Activated T-helper 9 cell treated with anti-CD3 and anti-CD28 coated beads, Interleukin-2, amount 50 U/mL, for 16 hours (primary cell): ENCODE results near the gene BAIAP2.
"Not testable (repeated sequence)": the region's sequence is repeated elsewhere in the genome, so short reads cannot be mapped to it uniquely, and the experiment has no call there.

Experiments
- DNase-seq: peaks from one replicate; pipeline ENCODE4 v3.0.0-alpha.2; 2020; ENCODE audit warnings: low read depth

The BAIAP2 gene

DNA sequence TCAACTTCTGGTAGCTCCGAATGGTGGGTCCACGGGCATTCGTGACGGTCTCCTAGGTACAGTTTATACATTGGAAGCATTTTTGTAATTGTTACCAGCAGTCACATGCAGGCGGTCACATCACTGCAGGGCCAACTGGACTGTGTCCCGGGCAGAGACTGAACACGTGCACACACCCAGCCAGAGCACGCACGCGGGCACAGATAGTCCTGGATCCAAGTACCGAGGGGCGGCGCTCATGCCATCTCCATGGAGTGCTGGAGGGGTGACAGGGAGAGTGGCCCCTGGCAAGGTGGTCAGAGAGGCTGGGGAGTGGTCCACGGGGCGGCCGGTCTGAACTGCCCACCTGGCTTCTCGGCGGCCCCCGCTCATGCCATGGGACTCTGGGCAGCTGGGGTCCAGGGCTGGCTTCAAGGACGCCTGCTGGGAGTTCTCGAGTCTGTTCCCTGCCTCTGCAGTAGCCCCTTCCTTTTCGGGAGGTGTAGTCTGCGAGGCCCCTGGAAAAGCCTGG, 34.2 kb downstream of the BAIAP2 start:
- no peak for DNase-seq

DNA sequence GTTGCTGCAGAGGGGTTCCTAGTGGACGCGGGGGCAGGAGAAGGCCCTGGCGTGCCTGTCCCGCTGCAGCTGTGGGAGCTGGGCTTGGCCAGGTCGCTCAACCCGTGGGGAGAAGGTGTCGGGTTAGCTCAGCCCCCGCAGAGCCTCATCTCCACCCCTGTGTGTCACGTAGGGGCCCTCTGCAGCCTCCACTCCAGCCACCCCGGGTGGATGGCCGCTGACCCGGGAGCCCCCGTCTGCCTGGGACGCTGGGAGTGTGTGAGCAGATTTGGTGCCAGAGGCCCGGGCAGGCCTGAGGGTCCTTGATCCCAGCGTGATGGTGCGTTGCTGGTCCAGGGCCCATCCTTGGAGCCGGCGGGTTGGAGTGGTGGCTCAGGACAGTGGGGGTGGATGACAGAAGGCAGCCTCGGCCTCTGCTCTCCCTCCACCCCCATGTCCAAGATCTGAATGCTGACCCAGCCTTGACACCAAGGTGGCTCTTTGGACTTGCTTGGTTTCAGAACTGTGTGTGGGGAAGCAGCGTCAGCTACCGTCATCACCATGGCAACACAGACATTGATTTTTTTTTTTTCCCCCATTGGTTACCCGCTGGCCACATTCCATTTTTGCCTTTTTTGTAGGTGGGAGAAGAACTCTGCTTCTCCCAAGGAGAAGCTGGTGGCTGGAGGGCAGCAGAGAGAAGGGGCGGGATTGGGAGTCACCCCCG, 35.7 kb downstream of the BAIAP2 start:
- DNase-seq = no peak

DNA sequence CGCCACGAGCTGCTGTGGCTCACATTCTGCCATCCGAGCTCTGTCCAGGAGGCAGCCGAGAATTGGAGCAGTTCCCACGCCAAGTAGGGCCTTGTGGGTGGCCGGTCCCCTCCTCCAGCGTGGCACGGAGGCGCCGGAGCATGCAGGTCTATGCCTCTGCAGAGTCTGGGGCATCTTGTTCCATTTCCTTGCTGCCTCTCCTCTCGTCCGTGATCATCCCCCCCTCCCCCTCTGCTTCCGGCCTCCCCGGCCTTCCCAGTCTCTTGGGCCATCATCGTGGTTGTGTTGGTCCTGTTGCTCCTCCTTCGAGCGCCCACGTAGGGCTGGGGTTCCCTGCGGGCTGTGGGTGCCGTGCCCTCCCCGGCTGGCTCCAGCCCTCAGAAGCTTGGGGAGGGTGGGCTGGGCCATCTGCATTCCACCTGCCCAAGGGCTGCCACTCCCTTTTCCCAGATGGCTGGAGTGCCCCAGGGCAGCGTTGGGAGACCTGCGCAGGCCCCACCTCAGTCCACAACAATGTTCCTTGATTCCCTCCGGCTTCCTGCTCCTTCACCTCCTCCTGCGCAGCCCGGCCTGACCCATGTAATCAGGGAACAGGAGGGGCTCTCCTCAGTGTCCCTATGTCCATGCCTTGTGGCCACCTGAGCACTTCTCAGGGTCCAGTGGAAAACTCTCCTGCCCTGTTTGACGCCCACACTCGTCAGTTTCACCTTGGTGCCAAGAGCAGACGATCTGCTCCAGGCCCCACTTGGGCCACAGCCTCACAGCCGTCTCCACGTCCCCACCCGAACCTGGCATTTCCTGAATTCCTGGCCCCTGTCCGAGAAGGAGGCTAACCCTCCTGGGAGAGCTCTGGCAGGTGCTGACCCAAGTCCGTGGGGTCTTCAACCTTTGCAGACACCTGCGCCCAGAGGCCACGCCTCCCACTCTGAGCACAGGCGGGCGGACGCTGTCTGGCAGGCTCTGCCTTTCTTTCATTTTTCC, 37.1 kb downstream of the BAIAP2 start:
- no peak for DNase-seq

DNA sequence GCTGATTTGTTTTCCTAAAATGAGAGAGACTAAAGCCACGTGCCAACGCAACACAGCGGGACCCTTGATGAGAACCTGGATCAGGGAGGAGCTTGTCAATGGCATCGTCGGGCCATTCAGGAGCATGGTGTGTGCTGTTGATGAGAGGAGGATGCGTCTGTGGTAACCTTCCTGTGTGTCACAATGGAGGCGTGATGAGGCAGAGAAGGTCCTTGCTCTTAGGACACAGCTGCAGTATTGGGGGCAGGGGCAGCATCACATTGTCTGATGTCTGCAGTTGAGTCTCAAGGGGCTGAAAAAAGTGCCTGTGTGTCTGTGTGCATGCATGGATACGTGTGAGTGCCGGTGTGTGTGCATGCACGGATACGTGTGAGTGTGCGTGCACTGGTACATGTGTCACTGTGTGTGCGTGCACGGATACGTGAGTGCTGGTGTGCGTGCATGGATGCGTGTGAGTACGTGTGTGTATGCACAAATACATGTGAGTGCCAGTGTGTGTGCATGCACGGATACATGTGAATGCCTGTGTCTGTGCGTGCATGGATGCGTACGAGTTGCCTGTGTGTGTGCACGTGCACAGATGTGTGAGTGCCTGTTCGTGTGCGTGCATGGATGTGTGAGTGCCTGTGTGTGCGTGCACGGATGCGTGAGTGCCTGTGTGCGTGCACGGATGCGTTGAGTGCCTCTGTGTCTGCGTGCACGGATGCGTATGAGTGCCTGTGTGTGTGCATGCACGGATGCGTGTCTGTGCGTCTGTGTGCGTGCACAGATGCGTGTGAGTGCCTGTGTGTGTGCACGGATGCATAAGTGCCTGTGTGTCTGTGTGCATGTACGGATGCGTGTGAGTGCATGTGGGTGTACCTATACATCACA, 39.3 kb downstream of the BAIAP2 start:
- DNase-seq = no peak

DNA sequence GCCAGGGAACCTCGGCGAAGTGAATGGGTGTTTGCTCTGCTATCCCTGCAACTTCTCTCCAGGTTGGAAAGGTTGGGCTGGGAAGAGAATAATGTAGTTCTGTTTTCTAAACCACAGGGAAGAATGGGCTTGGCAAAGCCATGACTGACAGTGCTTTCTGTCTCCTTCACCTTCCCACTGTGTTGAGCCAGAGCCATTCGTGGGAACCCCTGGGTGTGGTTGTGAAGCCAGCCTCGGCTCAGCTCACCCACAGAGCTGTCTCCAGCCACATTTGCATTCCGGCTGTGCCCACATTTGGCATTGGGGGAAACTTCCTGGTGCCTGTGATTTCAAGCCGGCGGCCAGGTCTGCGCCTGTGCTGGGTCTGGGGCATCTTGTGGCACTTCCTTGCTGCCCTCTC, 39.9 kb downstream of the BAIAP2 start:
- no peak for DNase-seq

DNA sequence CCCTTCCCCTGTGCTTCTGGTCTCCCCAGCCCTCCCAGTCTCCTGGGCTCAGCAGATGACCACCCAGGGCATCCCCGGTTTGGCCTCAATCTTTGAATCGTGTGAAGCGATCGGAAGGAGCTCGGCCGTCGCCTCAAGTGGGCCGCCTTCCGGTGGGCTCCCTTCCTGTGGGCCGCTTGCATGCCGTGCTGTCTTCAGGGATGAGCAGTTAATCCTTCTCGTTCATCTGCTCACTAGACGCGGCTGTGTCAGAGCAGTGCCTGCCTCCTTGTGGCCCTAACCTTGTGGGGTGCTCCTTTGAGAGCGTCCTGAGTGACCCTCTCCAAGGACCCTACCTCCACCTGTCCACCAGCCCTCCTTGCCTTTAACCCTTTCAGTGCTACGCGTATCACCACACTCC, 40.4 kb downstream of the BAIAP2 start:
- no peak for DNase-seq

DNA sequence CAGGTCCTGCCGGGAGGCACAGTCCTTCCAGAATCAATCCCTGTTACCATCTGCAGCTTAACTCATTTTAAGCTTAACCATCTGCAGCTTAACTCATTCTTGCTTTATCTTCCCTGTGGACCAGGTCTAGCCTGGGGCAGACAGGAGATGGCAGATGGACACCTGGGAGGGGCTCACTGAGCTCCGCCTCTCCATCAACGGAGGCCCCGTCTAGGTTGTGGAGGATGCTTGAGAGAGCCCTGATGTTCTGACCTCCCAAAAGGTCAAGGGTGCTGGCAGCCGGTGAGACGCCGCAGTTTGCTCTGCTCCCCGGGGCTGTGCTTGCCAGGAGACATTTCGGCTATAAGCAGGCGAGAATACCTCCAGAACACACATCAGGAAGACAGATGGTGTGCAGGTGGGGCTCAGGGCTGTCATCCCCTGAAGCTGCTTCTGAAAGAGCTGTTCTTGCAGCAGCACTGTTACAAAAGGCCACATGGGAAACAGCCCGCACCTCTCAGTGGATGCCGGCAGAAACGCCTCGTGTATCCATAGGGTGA, 41.3 kb downstream of the BAIAP2 start:
- no peak for DNase-seq

DNA sequence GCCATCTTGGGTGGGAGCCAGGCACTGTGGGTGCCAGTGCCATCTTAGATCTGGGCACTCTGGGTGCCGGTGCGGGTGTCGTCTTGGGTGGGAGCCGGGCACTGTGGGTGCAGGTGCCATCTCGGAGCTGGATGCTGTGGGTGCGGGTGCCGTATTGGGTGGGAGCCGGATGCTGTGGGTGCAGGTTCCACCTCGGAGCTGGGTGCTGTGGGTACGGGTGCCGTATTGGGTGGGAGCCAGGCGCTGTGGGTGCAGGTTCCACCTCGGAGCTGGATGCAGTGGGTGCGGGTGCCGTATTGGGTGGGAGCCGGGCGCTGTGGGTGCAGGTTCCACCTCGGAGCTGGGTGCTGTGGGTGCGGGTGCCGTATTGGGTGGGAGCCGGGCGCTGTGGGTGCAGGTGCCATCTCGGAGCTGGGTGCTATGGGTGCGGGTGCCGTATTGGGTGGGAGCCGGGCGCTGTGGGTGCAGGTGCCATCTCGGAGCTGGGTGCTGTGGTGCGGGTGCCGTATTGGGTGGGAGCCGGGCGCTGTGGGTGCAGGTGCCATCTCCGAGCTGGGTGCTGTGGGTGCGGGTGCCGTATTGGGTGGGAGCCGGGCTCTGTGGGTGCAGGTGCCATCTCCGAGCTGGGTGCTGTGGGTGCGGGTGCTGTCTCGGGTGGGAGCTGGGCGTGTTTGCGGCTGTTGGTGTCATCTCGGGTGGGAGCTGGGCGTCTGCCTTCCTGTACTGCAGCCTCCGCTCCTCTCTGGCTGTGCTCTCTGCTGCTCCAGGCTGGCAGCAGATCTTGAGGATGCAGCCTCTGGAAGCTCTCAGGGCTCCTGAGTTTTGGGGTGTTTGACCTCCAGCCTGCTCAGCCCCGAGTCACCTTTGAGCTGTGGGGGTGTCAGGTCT, 43.3 kb downstream of the BAIAP2 start:
- not testable (repeated sequence) for DNase-seq

DNA sequence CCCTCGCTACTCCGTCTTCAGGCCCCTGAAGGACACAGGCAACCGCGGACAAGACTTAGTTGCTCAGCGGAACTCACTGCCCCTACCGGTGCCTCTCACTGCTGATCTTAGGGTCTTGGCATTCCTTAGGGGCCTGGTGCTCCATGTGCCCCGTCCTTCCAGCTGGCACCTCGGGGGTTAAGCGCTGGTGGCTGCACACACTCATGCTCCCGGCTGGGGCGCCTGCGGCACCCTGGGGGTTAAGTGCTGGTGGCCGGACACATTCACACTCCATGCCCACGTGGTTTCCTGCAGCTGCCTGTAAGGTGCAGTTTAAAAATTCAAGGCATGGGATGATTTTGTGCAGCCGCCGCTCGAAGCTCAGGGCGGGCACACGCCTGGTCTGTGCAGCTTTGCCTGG, 45.1 kb downstream of the BAIAP2 start:
- no peak for DNase-seq

DNA sequence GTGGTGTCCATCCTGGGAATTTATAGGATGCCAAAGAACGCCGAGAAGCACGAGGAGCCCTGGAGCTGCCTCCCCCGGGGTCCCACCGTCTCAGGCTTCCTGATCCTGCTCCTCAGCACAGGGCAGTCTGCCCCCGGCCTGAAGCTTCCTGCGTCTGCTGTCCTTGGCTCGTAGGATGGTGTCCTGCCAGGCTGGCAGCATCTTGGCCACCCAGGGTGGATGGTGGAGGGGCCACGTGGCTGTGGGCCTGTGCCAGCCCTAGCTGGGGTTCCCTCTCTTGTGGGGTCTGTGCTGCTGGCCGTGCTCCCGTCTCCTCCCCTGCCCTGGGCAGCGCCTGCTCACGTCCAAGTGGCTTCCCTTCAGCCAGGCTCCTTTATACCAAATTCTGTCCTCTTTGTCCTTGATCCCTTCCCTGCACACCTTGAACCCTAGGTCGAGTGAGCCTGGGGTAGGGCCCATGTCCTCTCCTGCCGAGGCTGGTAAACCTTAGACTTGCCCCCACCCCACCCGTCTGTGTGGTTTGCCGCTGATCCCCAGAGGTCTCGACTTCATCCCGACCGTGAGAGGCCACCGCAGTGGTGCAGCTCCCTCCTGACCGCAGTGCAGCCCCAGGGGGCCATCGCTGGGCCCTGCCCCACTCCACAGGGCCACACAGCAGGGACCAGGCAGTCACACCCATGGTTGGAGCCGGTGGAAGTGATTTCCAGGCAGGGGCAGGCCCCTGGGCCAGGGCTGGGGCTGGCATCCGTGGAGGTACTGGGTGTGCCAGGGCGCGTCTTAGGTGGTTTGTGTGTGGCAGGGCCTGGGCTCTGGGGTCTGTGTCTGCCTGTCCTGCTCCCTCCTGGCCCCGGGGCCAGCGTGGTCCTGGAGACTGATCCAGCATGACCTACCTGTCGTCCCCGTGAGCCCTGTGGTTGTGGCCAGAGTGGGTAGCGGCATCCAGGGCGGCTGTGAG, 46.5 kb downstream of the BAIAP2 start:
- no peak for DNase-seq

DNA sequence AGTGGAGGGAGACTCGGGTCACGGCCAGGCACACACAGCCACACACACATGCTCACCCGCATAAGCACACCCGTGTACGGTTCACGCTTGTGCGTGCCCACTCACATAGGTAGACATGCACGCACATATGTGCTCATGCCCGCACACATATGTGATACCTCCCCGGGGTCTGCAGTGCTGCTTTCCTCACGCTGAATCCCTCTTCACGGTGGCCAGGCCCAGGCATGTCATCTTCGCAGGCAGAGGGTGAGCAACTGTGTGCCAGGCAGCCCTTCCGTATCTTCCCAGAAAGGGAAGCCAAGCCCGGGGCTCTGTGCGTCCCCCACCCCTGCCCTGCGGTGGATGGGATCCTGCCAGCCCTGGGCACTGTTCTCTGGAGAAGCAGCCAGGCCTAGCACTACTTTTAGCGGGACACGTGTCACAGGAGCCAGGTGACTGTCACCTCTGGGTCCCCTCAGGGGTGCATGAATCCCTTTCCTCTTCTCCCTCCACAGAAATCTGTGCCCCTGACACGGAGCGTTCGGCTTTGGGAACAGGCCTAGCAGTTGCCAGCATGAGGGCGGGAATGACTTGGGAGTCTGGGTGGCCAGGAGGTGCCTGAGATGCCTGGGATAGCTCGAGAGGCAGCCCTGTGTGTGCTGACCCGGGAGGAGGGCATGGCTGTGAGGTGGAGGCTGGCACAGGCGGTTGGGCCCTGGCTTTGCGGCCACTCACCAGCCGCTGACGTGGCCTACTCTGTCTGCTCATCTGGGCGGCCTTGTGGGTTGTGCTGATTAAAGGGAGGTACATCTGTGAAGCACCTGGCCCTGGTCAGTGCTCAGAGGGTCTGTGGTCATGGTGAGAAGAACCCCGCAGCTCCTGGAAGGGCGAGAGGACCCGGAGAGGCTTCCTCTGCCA, 47.5 kb downstream of the BAIAP2 start:
- DNase-seq = no peak

DNA sequence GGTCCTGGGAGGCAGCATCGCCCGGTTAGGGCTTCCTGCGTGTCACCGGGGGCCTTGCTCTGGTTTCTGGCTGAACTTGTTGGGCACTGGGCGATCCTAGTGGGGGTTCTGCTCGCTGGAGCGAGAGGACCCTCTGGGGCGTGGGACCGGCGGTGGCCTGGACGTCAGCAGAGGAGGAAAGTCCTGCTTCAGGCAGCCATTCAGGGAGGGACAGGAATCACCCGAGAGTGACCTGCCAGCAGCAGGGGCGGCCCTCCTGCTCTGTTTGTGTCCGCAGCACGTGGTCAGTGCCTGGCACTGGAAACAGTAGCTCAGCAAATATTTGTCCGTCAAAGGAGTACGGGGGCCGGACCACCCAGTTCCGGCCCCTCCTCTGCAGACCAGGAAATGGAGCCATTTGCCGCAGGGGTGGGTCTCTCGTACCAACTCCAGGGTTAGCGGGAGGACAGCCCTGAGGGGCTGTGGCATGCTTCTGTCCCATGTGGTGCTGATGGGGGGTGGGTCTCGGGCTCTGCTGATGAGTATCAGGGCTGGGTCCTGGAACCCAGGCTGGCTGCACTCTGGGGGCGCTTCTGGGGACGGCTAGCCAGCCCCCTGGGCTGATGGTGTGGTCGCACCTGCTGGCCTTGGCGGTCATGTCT, 48.3 kb downstream of the BAIAP2 start:
- DNase-seq = no peak

DNA sequence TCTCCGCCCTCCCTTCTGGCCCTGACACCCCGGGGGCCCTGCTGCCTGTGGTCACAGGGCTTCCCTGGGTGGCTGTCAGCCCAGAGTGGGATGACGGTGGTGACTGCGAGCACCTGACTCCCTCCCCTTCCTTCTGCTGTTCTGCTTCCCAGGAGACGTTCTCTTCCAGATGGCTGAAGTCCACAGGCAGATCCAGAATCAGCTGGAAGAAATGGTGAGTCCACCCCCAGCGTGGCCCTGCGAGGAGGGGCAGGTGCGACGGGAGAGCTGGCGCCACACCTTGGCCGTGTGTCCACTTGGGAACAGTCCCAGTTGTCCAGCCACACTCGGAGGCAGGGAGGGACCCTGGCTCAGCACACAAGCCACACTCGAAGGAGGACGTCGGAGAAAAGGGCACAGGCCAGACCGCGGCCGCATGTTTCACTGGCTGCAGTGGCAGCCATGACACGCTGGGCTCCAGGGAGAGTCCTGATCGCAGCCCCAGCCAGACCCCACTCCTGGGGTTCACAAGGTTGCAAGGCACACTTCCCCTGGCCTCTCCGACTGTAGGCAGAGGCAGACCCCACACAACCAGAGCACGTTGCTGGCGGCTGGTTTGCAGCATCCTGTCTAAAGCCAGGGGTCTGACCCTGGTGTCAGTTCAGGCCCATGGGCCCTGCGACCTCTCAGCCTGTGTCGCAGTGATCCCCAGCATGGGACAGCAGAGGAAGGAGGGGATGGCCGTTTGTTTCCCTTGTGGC, 49.9 kb downstream of the BAIAP2 start:
- DNase-seq = no peak

DNA sequence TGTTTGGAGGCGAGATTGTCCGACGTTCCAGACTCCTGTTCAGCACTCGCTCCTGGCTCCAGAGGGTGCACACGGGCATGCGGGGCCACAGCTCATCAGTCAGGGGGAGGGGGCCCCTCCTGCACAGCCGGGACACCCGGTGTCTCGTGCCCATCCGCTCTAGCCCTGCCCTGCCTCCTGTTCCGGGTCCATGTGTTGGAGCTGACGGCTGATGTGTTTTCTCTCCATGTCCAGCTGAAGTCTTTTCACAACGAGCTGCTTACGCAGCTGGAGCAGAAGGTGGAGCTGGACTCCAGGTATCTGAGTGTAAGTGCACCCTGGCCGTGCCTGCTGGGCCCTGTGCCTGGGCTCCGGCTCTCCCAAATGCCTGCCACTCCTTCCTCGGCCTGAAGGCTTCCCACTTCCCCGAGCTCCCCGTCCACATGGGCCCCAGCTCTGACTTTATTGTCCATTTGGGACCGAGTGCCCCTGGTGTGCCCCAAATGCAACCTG, 50.5 kb downstream of the BAIAP2 start:
- DNase-seq = no peak

DNA sequence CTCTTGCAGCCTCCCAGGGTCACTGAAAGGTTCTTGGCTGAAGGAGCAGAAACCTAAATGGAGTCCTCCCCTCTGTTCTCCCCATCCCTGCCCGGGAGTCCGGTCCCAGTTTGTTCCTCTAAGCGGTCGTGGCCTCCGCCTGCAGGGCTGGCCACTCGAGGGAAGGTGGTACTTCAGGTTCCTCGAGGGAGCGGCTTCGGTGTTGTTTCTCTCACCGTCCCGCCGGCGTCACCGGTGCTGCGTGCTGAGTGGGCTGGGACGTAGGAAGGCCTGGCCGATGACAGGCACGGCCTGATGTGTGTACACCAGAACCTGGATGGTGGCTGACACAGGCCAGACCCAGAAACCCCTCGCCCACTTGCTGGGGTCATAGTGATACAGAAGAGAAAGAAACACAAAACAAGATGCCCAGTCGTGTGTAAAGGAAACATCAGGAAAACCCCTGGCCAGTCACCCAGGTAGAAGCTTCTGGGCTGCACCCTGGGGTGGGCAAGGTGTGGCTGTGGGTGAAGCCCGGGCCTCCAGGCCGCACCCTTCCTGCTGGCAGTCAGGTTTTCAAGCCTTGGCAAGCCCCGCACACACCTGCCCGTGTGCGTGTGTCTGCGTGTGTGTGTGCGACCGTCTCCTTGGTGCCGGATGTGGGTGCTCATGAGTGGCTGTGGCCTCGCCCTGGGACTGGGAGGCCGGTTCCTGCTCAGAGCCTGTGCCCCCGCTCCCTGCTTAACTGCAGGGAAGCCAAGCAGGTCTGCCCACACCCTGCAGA, 52.0 kb downstream of the BAIAP2 start:
- no peak for DNase-seq

DNA sequence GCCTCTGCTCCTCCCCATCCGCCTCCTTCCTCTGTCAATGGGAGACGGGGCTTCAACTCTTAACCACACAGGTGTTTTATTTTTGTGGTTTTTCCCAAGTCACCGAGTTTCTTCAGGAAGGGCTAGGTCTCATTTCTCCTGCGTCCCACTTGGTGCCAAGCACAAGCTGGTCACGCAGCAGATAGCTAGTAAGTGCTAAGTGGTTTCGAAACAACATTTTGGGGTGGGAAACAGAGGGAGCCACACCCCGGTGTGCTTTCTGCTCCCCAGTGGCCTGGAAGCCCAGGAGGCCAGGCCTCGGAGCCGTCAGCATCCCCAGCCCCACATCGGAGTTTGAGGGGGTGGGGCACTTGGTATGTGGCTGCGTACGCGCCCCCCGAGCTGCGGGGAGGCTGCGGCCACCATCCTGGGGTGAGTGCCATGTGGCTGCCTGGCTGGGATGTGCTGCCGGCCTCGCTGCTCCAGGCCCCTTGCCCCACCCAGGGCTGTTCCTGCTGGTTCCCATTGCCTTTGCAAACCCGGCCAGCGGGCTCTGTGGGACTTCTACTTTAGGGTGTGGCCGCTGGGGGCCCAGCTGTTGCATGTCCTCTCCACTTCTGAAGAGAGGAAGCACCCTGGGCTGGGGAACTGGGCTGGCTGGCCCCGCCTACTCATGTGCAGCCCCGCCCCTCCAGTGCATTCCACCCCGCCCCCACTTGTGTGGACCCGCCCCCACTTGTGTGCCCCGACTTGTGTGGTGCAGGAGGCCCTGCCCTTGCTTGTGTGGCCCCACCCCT, 55.6 kb downstream of the BAIAP2 start:
- no peak for DNase-seq
